Fibroblast of upper back skin (primary cell): ENCODE measurements around the gene ANO10.
A peak's percentile ranks its signal among the peaks of the same experiment; 100 is the strongest.
"Not testable (repeated sequence)": the region's sequence is repeated elsewhere in the genome, so short reads cannot be mapped to it uniquely, and the experiment has no call there.

Experiments
- DNase-seq: peaks from one replicate; pipeline ENCODE4 v3.0.0-alpha.2; 2013

The ANO10 gene

GRCh38 chr3:43515208-43515917 lies 106.4 kb downstream of the ANO10 start:
- DNase-seq, result no peak

- no peak for DNase-seq
These were observed 108.9 kb downstream of the ANO10 start for GRCh38 chr3:43512754-43513404.

DNA sequence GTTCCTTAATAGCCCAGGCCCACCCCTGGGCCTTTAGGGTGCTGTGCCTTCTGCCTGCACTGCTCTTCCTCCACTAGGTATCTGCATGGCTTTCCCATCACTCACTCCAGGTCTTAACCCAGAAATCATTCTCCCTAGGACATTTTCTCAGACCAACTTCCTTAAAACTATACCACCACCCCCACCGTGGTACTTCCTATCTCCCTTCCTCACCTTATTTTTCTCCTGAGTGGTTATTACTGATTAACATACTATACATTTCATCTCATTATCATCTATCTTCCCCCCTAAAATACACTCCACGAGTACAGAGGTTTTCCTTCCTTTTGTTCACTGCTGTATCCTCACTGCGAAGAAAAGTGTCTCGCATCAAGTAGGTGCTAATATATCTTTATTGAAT lies 115.2 kb downstream of the ANO10 start:
- DNase-seq, result no peak

DNA sequence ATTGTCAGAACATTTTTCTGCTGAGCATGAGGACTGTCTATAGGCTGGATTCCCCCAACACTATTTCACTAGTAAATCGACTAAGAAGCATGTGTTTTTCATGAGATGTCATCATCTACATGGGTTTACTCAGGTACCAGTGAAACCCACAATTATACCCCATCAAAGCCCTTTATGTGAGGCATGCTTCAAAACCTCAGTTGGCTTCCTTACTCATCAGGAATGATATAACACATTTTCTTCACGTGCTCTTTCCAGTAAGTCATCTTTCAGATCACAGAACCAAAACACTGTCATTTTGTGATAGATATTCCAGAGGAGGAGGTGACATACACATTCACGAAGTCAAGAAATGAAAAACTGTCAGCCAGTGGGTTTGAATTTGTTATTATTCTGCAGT lies 116.5 kb downstream of the ANO10 start:
- DNase-seq, result peak; percentile 83

GRCh38 chr3:43503067-43503728 lies 118.6 kb downstream of the ANO10 start:
- peak; percentile 43 for DNase-seq

DNA sequence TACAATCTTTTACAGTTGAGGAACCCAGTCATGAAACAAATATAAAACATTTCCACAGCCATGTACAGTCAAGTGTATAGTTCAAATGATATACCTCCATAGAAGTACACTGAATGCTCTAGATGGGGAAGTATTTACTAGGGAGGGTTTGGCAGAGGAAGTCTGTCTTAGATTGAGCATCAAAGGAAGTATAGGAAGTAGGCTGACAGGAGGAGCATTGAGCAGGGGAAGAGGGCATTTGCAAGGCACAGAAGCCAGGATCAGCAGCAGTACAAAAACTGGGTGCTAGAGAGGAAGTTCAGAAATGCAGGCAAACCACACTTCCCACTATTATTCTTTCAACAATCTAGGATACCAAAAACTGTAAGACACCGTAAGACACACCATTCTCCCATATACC lies 122.6 kb downstream of the ANO10 start:
- no peak for DNase-seq

DNA sequence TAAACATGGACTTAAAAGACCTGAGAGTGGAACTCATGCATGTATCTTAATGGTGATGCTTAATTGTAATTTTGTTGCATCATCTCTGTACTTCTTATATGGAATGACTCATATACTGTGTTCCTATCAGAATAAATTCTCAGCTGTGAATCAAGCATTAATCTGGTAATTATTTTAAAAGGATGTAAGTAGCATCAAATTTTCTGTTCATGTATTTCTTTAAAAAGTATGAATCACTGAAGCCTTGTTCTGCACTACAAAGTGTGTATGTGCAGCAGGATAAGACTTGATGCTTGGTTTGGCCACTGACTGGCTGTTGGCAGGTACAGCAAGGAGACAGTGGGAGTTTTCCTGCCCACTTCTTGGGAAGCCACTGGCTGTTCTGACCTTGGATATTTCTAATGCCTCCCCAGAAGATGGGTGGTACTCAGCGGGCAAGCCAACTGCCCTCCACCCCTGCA lies 123.9 kb downstream of the ANO10 start:
- peak; percentile 64 for DNase-seq

GRCh38 chr3:43497422-43497821 lies 124.4 kb downstream of the ANO10 start:
- DNase-seq, result peak; percentile 9

GRCh38 chr3:43496740-43497375 lies 125.0 kb downstream of the ANO10 start:
- peak; percentile 51 for DNase-seq

- DNase-seq, result not testable (repeated sequence)
These were observed 128.9 kb downstream of the ANO10 start for GRCh38 chr3:43492932-43493331.

- DNase-seq, result not testable (repeated sequence)
These were observed 130.0 kb downstream of the ANO10 start for GRCh38 chr3:43491807-43492206.

DNA sequence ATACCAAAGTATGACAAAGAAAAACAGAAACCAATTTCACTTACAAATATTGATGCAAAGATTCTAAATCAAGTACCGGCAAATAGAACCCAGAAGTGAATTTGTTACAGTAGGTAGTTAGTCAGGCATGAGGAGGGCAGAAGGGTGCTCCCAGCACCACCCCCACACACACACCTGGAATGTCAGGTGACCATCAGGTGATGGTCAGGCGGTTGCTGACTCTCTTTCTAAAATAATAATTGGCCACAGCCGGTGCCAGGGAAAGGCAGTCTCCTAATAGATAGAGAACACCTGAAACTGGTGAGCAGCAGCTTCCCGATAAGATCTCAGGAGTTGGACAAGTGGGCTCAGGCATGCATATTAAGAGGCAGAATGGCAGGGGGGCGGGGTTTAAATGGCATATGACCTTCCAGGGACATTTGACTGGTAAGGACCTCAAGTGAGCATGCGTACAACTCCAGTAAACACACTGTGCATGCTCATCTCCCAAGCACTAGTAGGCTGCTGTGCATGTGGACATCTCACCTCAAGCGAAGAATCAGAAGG lies 131.1 kb downstream of the ANO10 start:
- DNase-seq, result no peak

- no peak for DNase-seq
These were observed 131.9 kb downstream of the ANO10 start for GRCh38 chr3:43489930-43490329.

GRCh38 chr3:43485931-43486330 lies 135.9 kb downstream of the ANO10 start:
- no peak for DNase-seq

DNA sequence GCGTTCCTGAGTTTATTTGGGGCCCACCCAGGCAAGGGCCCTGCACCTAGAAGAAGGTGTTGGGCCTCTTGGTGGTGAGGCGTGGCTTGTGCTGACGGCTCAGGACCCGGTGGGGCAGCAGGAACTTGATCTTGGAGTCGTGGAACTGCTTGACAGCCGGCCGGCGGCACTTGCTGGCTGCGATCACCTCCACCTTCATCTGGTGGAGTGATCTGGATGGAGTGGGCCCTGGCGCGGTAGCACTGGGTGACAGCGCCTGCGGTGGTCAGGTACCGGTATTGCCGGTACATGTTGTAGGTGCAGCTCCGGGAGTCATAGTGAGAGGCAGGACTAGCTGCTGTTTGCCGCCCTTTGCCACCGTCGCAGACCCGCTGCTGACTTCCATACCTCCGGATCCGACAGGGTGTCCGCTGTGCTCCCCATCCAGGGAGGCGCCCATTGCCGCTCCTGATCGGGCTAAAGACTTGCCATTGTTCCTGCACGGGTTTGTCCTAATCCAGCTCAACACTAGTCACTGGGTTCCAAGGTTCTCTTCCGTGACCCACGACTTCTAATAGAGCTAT lies 136.8 kb downstream of the ANO10 start:
- DNase-seq, result no peak

DNA sequence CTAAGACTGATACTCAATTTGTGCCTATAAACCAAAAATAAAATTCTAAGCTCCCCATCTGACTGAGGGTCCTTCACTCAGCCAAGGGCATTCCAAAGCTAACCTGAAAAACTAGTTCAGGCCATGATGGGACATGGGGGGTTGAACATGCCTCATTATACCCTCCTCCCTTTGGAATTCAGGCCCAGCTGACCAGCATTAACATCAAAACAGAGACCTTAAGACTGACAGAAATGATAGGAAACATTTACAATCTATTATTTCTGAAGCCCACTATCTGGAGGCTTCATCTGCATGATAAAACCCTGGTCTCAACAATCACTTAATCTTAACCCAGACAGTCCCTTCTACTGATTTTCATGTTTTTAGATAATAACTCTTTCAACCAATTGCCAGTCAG lies 140.4 kb downstream of the ANO10 start:
- DNase-seq, result no peak

- DNase-seq, result not testable (repeated sequence)
These were observed 143.0 kb downstream of the ANO10 start for GRCh38 chr3:43478839-43479238.

- no peak for DNase-seq
These were observed 143.6 kb downstream of the ANO10 start for GRCh38 chr3:43478118-43478785.

- DNase-seq, result no peak
These were observed 144.2 kb downstream of the ANO10 start for GRCh38 chr3:43477600-43477999.

GRCh38 chr3:43473737-43474136 lies 148.1 kb downstream of the ANO10 start:
- no peak for DNase-seq

DNA sequence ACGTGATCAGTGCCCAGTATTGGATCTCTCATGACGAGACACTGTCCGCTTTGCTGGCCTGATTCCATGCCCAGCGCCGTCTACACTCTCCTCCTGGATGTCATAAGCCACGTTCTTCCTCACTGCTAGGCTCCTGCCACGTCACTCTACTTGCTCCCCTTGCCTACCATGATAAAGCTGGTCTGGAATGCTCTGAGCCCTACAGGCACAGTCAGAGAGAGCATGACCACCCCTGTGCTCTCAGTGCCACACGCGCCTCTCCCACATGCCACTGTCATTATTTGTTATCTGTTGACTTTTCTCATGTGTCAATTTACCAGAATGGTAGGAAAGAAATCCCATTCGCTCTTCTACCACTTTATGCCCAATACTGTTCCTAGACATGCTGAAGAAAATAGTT lies 148.6 kb downstream of the ANO10 start:
- no peak for DNase-seq

- DNase-seq, result no peak
These were observed 153.7 kb downstream of the ANO10 start for GRCh38 chr3:43468133-43468532.
